GM18499 (cell line): ENCODE measurements around the gene DAZAP2.
"Not testable (repeated sequence)": the region's sequence is repeated elsewhere in the genome, so short reads cannot be mapped to it uniquely, and the experiment has no call there.

ENCODE experiments used
- ATAC-seq: cut with Tn5 transposase; IDR thresholded peaks from one replicate; pipeline ENCODE4 v1.9.1; 2021; ENCODE audit warnings: moderate number of reproducible peaks; ENCODE audit not compliant: insufficient read depth, unreplicated experiment

Gene DAZAP2

GRCh38 chr12:51291603-51292513, 53.2 kb downstream of the DAZAP2 start:
- ATAC-seq, result not testable (repeated sequence)
